Erythroblast (primary cell): ENCODE measurements around the gene GMPPB.
"Not testable (repeated sequence)": the region's sequence is repeated elsewhere in the genome, so short reads cannot be mapped to it uniquely, and the experiment has no call there.

Experiments used
- GATA1 ChIP-seq: IDR thresholded peaks from 2 replicates; pipeline ENCODE4 v1.6.1; 2011; ENCODE audit warnings: low read depth, mild to moderate bottlenecking, control low read depth, low read length, moderate library complexity
- POLR2A ChIP-seq: IDR thresholded peaks from 2 replicates; pipeline ENCODE4 v1.6.1; 2011; ENCODE audit warnings: mild to moderate bottlenecking, low read length

- TF ChIP-seq POLR2A, GATA1: not testable (repeated sequence)
These were observed 33.7 kb downstream of the GMPPB start for GRCh38 chr3:49689908-49690624.
